UCSD-AML1 (cell line): Measurements from ENCODE around the gene TRIM25.

Experiments used
- DNase-seq: peaks from one replicate; lab custom pipeline; 2025; ENCODE audit not compliant: unreplicated experiment; lab: John Stamatoyannopoulos, UW

The TRIM25 gene

GRCh38 chr17:56868716-56869115 lies 45.1 kb downstream of the TRIM25 start:
- no peak for DNase-seq

- DNase-seq, result no peak
Observed at GRCh38 chr17:56867948-56868376, 45.9 kb downstream of the TRIM25 start.

DNA sequence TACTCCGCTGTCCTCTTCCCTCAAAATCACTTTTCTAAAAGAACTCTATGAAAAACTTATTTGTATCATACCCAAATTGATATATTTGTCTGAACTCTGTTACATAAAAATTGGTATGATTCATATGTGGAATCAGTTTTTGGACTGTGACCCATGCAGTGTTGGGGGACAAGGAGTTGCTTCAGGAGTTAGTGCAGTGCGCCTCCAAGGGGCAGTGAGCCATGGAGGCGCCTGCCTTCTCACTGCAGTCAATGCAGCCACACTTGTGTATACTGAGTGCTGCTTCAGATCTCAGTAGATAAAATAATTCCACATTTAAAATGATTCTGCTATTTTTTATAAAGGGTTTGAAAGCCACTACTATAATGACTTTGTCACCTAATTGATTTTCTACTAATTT lies 47.4 kb downstream of the TRIM25 start:
- DNase-seq, result no peak

DNA sequence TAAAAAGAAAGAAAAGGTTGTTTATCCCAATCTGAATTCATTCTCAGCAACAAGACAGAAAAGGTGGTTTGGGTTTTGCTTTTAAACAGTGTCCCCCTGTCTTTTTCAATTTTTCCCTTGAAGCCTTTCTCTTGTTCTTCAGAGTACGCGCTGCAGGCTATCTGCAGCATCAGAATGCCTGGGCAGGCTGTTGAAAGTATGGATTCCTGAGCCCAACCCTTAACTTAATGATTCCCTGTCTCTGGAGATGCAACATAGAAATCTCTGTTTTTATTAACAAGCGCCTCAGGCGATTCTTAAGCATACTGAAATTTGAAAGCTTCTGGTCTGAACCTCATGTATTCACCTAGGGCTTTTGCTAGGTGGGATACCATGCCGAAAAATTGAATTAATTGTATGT lies 47.8 kb downstream of the TRIM25 start:
- DNase-seq, result no peak

DNA sequence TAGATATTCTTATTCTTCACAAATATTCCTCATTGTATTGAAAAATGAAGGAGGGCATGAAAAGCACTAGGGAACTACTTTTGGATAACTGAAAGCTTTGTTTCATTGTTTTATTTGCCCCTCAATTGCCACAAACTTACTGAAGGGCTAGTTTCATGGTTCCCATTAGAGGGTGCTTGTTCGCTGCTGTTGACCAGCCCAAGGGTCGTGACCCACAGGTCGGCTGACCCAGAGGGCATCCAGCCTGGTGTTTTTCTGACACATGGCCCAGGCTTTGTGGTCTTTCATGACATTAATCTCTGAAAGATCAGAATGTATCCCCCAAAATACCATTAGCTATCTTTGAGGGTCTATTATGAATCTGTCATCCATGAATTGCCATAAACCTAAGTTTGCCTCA lies 49.9 kb downstream of the TRIM25 start:
- no peak for DNase-seq

DNA sequence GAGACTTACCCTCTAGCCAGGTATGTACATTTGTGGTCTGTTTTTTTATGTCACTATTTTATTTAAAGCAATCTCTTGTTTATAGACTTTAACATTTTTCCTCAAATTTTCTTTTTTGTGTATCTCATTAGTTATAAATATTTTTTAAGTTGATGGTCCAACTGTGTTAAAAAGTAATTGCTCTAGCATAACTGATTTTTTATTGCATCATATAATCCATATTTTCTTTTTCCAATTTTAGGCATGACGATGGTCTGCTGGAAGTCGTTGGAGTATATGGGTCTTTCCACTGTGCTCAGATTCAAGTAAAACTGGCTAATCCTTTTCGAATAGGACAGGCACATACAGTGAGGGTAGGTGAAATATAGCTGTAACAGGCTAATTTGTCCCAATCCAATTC lies 52.0 kb downstream of the TRIM25 start:
- DNase-seq, result no peak

DNA sequence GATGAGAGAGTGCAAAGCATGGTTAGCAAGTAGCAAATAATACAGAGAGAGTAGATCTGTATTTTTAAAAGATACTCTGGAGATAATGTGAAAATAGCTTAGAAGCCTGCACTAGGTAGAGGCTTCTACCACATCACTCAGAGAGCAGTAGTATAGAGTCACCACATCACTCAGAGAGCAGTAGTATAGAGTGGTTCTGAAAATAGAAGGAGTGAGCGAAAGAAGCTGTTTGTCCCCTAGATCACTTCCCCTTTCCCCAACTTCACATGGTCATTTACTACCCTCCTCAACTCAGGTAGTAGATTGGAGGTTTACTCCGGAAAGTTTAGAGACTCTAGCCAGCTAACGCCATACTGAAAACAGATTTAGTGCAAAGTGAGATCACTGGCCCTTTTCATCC lies 62.8 kb downstream of the TRIM25 start:
- DNase-seq, result no peak

- DNase-seq, result no peak
Observed at GRCh38 chr17:56850591-56850990, 63.3 kb downstream of the TRIM25 start.

- no peak for DNase-seq
Observed at GRCh38 chr17:56849131-56849530, 64.7 kb downstream of the TRIM25 start.

GRCh38 chr17:56847106-56847505 lies 66.7 kb downstream of the TRIM25 start:
- DNase-seq, result no peak

DNA sequence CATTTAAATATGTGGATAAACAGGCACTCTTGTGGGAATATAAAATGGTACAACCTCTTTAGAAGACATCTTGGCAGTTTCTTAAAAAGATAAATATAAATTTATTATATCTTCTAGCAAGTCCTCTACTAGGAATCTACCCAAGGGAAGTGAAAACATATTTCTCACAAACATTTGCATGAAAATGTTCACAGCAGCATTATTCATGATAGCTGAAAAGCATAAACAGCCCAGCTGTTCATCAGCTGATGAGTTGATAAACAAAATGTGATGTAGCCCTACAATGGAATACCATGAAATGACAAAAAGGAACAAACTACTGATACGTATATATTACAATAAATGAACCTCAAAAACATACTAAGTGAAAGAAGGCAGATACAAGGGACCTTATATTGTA lies 67.9 kb downstream of the TRIM25 start:
- DNase-seq, result no peak

- no peak for DNase-seq
Observed at GRCh38 chr17:56842577-56842976, 71.3 kb downstream of the TRIM25 start.

DNA sequence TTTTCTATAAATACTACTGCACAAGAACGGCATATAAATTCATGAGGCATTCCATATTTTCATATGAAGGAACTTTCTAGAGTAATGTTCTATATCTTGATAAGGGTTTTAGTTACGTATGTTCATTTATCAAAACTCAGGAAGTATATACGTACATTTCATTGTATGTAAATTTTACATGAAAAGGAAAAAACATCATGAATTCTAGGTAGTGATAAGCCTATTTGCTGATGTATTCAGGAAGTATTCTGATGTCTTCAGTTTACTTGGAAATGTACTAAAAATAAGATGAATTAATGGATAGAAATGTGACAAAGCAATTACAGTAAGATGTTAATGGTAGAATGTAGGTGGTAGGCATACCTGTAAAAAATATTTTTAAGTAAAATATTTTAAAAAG lies 75.2 kb downstream of the TRIM25 start:
- no peak for DNase-seq
